CD4-positive, alpha-beta T cell treated with Interleukin-4 for 4 hours (primary cell): ENCODE results near the gene NDUFB2.
A peak's percentile ranks its signal among the peaks of the same experiment; 100 is the strongest.
"Not testable (repeated sequence)": the region's sequence is repeated elsewhere in the genome, so short reads cannot be mapped to it uniquely, and the experiment has no call there.

ENCODE experiments used
- DNase-seq: peaks from one replicate; pipeline ENCODE4 v3.0.0-alpha.2; 2020

Gene NDUFB2

GRCh38 chr7:140696680-140697446, at the start of gene NDUFB2:
Gene NDUFB2 (plus strand): TSS chr7:140696708. CDS start chr7:140696745, 37 bp downstream.
- peak; percentile 65 for DNase-seq

- peak; percentile 36 for DNase-seq
Observed at GRCh38 chr7:140646931-140647647, 49.4 kb upstream of the NDUFB2 start.

GRCh38 chr7:140649556-140650205, 46.8 kb upstream of the NDUFB2 start:
- no peak for DNase-seq

GRCh38 chr7:140650367-140650766, 46.1 kb upstream of the NDUFB2 start:
- DNase-seq = no peak

- DNase-seq = peak; percentile 59
Observed at GRCh38 chr7:140653319-140654108, 43.0 kb upstream of the NDUFB2 start.

GRCh38 chr7:140654109-140654387, 42.5 kb upstream of the NDUFB2 start:
- no peak for DNase-seq

- no peak for DNase-seq
Observed at GRCh38 chr7:140654661-140655060, 41.8 kb upstream of the NDUFB2 start.

GRCh38 chr7:140655511-140656408, 40.7 kb upstream of the NDUFB2 start:
- no peak for DNase-seq

- DNase-seq = peak; percentile 41
Observed at GRCh38 chr7:140656548-140657515, 39.7 kb upstream of the NDUFB2 start.

- DNase-seq = no peak
Observed at GRCh38 chr7:140657891-140658290, 38.6 kb upstream of the NDUFB2 start.

- no peak for DNase-seq
Observed at GRCh38 chr7:140659856-140660255, 36.7 kb upstream of the NDUFB2 start.

- no peak for DNase-seq
Observed at GRCh38 chr7:140661124-140661523, 35.4 kb upstream of the NDUFB2 start.

- not testable (repeated sequence) for DNase-seq
Observed at GRCh38 chr7:140662938-140663337, 33.6 kb upstream of the NDUFB2 start.

GRCh38 chr7:140667476-140667875, 29.0 kb upstream of the NDUFB2 start:
- DNase-seq = no peak

GRCh38 chr7:140668641-140669040, 27.9 kb upstream of the NDUFB2 start:
- no peak for DNase-seq

GRCh38 chr7:140669352-140669751, 27.2 kb upstream of the NDUFB2 start:
- DNase-seq = no peak

- DNase-seq = not testable (repeated sequence)
Observed at GRCh38 chr7:140669862-140670261, 26.6 kb upstream of the NDUFB2 start.

- no peak for DNase-seq
Observed at GRCh38 chr7:140670343-140670935, 26.1 kb upstream of the NDUFB2 start.

GRCh38 chr7:140671966-140672365, 24.5 kb upstream of the NDUFB2 start:
- DNase-seq = no peak

- DNase-seq = peak; percentile 43
Observed at GRCh38 chr7:140672382-140673062, 24.0 kb upstream of the NDUFB2 start, which contains the start of gene ADCK2. Gene ADCK2 (plus strand): TSS chr7:140672945. CDS start chr7:140673331, 386 bp downstream.
